NCI-H82 treated with DMSO at 0.1 percent for 48 hours (cell line): ENCODE results near the gene GIMAP7.

Experiments used
- DNase-seq: peaks from one replicate; lab custom pipeline; 2025; ENCODE audit not compliant: unreplicated experiment; lab: John Stamatoyannopoulos, UW

The GIMAP7 gene

DNA sequence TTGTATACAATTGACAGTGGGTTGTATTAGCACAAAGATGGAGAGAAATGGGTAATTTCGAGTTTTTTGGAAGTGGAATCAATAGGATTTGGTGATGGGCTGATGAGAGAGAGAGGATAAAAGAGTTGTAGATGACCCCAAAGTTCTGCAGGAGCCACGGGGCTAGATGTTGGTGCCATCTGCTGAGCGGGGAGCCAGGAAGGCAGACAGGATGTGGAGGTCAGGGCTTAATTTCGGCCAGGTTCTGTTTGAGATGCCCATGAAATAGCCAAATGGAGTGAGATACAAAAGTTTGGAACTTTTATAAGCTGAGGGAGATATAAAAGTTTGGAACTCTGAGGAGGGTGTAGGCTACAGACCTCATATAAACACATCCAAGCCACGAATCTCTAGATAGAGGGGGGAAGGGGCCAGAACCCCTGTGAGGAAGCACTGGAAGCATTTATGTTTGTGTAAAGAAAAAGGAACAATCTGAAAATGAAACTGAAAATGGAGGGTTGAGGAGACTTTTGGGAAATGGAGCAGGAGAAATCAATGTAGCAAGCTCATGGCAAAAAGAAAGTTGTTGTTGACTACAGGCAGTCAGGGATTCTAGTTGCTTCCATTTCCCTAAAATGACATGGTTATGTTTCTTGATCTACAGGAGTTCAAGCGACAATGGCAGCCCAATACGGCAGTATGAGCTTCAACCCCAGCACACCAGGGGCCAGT, 54.7 kb downstream of the GIMAP7 start:
- DNase-seq = no peak
